ENCODE results near the gene LCE1D. TPM values are rescaled to one million over a fixed set of nuclear protein-coding genes. Genes with fewer than 3 reads are reported as not detected.

LCE1D gene
- polyA plus RNA-seq, 1 experiment = not detected

DNA sequence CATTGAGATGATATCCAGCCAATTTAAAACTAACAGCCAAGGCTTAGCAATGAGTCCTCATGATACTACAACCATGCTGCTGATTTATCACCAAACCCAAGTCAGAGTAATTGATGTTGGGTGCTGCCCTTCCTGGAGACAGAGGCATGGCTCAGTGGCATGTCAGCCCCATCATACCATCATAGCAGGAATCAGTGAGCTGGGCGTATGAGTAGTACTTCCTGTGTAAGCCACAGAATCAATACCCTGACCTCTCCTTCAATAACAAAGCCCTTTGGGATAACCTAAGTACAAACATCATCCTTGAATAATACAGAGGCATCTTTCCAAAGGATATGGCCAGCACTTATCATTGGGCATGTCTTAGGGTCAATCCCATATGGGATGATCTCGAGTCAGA is 13.4 kb upstream of the LCE1D start:
- TF ChIP-seq, protein P1, sequence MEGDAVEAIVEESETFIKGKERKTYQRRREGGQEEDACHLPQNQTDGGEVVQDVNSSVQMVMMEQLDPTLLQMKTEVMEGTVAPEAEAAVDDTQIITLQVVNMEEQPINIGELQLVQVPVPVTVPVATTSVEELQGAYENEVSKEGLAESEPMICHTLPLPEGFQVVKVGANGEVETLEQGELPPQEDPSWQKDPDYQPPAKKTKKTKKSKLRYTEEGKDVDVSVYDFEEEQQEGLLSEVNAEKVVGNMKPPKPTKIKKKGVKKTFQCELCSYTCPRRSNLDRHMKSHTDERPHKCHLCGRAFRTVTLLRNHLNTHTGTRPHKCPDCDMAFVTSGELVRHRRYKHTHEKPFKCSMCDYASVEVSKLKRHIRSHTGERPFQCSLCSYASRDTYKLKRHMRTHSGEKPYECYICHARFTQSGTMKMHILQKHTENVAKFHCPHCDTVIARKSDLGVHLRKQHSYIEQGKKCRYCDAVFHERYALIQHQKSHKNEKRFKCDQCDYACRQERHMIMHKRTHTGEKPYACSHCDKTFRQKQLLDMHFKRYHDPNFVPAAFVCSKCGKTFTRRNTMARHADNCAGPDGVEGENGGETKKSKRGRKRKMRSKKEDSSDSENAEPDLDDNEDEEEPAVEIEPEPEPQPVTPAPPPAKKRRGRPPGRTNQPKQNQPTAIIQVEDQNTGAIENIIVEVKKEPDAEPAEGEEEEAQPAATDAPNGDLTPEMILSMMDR (IDR thresholded peaks at IDR 0.05; ENCODE audit: insufficient read depth, low read depth, low read length) = no peak
- ChIA-PET CTCF (no interaction called here), POLR2A (no interaction called here)
- no peak for DNase-seq (ENCODE audit: low read depth)
- no peaks in the 10 kb centered on the region for H3K36me3 ChIP-seq (ENCODE audit: control insufficient read depth, insufficient read depth, low read length)
- no peak overlapping the region for H3K4me3 ChIP-seq (ENCODE audit: low read depth, low read length)
- no peaks in the 10 kb centered on the region for H3K27me3 ChIP-seq (ENCODE audit: control insufficient read depth, insufficient read depth, low read length)

DNA sequence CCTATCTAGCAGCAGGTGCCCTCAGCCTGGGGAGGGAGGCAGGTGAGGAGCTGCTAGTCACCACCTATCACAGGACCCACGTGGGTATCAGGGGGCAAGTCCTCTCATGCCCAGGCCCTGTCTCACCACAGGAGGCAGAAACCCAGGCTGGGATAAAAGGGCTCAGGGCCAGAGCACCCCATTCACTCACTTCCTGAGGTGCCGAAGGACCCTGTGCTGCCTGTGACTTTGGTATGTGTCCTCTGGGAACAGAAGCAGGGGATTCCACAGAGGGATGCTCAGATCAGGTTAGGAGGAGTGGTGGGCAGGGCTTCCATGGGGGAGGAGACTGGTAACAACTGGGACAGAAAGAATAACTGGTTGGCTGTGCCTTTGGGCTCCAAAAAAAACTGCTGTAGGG is 10.4 kb upstream of the LCE1D start, which contains the start of gene LCE1E:
LCE1E (plus strand) TSS at position 181 of the 400 bp plus-strand sequence. CDS start 1,043 bp downstream, outside the sequence.
- no peak for DNase-seq (ENCODE audit: low read depth)
- POLR2A ChIA-PET = no interaction called here

DNA sequence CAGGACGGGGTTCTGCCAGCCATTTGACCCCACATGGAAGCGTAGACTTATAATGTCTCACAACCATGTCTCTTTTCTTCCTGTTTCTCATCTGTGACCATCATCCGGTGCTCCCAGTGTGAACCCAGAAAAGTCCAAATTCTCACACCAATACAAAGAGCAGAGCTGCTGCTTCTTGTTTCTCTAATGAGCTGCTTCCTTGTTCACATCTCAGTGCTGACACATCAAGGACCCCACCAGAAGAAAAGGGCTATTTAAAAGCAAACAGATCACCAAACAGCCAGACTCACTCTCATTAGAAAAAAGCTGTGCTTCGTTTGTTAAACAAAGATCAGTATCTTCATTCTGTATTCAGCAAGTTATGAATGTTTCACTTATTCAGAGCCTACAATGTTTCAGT is 835 bp upstream of the LCE1D start:
- Histone ChIP-seq H3K27me3 (ENCODE audit: control insufficient read depth, insufficient read depth, low read length) (no peaks in the 10 kb centered on the region), H3K4me3 (ENCODE audit: low read depth, low read length) (no peak overlapping the region), H3K36me3 (ENCODE audit: control insufficient read depth, insufficient read depth, low read length) (no peaks in the 10 kb centered on the region)
- POLR2A ChIA-PET = no interaction called here
- TF ChIP-seq, protein P1 (IDR thresholded peaks at IDR 0.05; ENCODE audit: insufficient read depth, low read depth, low read length) = no peak
- no peak for DNase-seq (ENCODE audit: low read depth)
- CTCF ChIA-PET = interaction anchor here (0.8 kb wide), 1 partner anchor 17 kb away, joined by 3 read pairs; no protein-coding TSS in a partner anchor

More for the DNA sequence above, 10.4 kb upstream of the LCE1D start, which contains the start of gene LCE1E:
- CTCF ChIA-PET = no interaction called here
- Histone ChIP-seq H3K4me3 (ENCODE audit: low read depth, low read length) (no peak within 1 kb of the TSS), H3K36me3 (ENCODE audit: control insufficient read depth, insufficient read depth, low read length) (no peaks in the 10 kb centered on the region), H3K27me3 (ENCODE audit: control insufficient read depth, insufficient read depth, low read length) (no peaks in the 10 kb centered on the region)
- TF ChIP-seq, protein P1 (IDR thresholded peaks at IDR 0.05; ENCODE audit: insufficient read depth, low read depth, low read length) = no peak

DNA sequence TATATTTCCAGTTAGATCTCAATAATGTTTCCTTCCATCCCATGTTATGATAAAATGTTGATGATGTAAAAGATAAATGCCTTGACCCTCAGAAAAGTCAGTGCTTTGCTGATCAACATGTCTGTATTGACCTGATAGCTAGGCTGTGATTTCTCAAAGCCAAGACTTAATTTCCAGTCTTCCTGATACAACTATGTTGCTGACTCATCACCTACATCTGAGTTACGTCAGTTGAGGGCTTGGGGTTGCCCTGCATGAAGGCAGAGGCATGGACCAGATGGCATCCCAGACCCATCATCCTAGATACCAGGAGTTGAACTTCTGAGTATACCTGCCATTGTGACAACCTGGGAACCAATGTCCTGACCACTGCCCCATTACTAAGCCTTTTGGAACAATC is 4.8 kb downstream of the LCE1D start:
- ChIA-PET POLR2A (no interaction called here), CTCF (no interaction called here)
- DNase-seq (ENCODE audit: low read depth) = no peak
- Histone ChIP-seq H3K27me3 (ENCODE audit: control insufficient read depth, insufficient read depth, low read length) (no peaks in the 10 kb centered on the region), H3K36me3 (ENCODE audit: control insufficient read depth, insufficient read depth, low read length) (no peaks in the 10 kb centered on the region), H3K4me3 (ENCODE audit: low read depth, low read length) (no peak overlapping the region)
- TF ChIP-seq, protein P1 (IDR thresholded peaks at IDR 0.05; ENCODE audit: insufficient read depth, low read depth, low read length) = no peak

DNA sequence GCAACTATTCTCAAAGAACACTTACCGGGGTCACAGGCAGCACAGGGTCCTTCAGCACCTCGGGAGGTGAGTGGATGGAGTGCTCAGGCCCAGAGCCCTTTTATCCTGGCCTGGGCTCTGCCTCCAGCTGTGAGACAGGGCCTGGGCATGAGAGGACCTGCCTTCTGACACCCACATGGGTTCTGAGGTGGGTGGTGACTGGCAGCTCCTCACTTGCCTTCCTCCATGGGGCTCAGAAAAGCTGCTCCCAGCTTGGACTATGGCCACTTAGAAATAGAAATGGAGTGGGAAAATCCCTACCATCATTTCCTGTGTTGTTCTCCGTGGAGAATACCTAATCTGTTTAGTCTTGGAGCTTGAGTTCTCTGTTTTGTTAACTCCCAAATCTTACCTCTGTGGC is 10.1 kb downstream of the LCE1D start, which contains the start of gene LCE1C:
LCE1C (minus strand) TSS at position 76 of the 400 bp plus-strand sequence. CDS start 1,173 bp downstream, outside the sequence.
- Histone ChIP-seq H3K27me3 (ENCODE audit: control insufficient read depth, insufficient read depth, low read length) (no peaks in the 10 kb centered on the region), H3K36me3 (ENCODE audit: control insufficient read depth, insufficient read depth, low read length) (no peaks in the 10 kb centered on the region), H3K4me3 (ENCODE audit: low read depth, low read length) (no peak within 1 kb of the TSS)
- ChIA-PET CTCF (interaction anchor here (0.7 kb wide), 1 partner anchor 152 kb away, joined by 3 read pairs; no protein-coding TSS in a partner anchor), POLR2A (no interaction called here)
- DNase-seq (ENCODE audit: low read depth) = no peak
- TF ChIP-seq, protein P1 (IDR thresholded peaks at IDR 0.05; ENCODE audit: insufficient read depth, low read depth, low read length) = no peak

Measured in BJ (cell line).